Measurements from ENCODE around the gene DUSP28. TPM values are rescaled to one million over a fixed set of nuclear protein-coding genes. Genes with fewer than 3 reads are reported as not detected.

The DUSP28 gene
- total RNA-seq, 1 donor from 2014 or later: 6.1 TPM

DNA sequence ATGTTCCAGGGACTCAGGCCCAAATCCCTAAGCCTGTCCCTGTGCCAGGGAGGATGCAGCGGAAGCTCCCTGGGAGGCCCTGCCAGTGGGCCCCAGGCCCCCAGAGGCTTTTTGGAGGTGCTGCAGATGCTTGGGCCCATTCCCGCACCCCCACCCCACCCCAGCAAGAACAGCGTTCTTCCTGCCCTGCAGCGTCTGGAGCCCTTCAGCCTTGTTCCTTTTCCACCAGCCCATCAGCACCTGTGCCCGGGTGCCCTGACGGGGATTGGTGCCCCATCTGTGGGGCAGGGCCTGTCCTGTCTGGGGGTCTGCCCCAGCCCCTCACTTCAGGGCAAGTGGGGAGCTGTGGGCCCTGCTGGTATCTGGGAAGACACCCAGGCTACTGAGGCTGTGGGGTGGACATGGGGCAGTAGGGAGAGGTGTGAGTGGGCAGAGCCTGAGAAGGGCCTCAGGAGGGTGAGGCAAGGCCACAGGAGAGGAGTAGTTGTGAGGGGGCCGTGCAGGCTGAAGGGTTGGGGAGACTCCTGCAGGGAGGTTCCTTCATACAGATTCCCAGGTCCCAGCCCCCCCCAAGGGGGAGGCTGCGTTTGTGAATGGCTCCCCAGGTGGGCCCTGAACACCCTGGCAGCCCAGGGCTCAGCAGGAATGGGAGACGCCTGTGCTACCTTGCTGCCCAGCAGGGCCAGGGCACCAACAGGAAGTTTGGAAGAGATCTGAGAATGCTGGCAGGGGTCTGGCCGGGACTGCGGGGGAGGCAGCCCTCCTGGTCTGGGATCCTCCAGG is 10.6 kb downstream of the DUSP28 start:
- Mint-ChIP-seq H3K9me3 (no peaks in the 10 kb centered on the region), H3K4me1 (peaks cover 16% of the 10 kb centered on the region), H3K27ac (ENCODE audit: unreplicated experiment) (no peak overlapping the region), H3K4me3 (peak overlapping the region; percentile 58), H3K27me3 (ENCODE audit: low read depth) (peaks cover 8% of the 10 kb centered on the region), H3K36me3 (ENCODE audit: low read depth) (no peaks in the 10 kb centered on the region)
- TF ChIP-seq, protein P1, sequence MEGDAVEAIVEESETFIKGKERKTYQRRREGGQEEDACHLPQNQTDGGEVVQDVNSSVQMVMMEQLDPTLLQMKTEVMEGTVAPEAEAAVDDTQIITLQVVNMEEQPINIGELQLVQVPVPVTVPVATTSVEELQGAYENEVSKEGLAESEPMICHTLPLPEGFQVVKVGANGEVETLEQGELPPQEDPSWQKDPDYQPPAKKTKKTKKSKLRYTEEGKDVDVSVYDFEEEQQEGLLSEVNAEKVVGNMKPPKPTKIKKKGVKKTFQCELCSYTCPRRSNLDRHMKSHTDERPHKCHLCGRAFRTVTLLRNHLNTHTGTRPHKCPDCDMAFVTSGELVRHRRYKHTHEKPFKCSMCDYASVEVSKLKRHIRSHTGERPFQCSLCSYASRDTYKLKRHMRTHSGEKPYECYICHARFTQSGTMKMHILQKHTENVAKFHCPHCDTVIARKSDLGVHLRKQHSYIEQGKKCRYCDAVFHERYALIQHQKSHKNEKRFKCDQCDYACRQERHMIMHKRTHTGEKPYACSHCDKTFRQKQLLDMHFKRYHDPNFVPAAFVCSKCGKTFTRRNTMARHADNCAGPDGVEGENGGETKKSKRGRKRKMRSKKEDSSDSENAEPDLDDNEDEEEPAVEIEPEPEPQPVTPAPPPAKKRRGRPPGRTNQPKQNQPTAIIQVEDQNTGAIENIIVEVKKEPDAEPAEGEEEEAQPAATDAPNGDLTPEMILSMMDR (conservative IDR thresholded peaks at IDR 0.05): no peak
- DNase-seq (ENCODE audit: low read depth, low spot score): no peak

DNA sequence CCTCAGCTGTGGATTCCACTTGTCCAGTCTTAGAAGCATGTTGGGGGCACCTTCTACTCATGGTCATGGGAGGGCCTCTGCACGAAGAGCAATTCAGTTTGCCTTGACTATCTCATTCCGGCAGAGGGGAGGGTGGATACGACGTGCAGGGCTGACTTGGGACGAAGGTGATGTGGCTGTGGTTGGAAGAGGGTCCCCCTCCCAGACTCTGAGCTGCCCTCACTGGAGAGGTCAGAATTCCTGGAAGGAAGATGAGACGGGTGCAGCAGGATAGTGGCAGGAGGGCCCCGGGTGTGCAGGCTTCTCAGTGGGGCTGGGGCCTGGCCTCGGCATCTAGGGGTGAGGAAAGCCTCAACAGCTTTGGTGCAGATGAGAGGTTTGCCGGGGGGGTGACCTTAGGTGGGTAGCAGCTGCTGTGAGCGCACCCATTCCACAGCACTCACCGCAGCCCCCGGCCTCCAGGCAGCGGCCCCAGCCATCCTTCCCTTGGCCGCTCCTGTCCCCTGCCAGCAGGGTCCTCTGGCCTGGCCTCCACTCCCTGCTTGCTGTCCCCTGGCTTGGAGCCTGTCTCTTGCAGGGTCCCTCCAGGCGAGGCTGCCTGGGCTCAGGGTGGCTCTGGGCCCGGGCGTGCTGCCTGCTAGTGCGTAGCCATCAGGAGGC is 11.3 kb downstream of the DUSP28 start:
- H3K9me3 Mint-ChIP-seq: no peaks in the 10 kb centered on the region

DNA sequence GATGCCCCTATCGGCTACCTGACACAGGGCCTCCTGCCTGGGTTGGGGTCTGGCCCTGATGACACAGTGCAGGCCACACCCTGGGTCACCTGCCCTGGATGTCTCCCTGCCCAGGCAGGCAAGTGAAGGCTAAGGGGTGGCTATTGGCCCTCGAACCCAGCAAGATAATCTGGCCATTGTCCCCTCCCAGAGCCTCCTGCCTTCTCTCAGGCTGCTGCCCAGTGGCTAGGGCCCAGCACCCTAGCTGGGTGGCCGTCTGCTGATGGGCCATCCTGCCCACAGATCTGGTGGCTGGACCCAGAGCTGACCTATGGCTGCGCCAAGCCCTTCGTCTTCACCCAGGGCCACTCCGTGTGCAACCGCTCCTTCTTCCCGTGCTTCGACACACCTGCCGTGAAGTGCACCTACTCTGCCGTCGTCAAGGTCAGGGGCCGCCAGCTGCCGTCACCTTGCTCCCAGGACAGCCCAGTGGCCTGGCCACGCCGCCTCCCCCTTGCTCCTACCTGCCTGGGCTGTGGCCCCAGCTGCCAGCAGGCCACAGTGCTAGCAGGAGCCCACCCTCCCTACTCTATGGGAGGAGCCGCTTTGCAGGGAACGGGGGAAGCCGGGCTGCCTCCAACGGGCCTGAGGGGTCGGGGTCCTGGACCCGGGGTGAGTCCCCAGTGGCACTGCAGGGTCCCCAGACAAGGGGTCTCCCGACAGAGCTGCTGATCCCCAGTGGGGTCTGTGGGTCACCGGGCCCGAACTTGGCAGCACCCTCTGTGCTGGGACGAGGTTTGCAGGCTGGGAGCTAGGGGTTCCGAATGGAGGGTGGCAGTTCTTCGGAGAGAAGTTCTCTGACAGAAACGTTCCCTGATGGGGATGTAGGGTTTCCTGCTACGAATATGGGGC is 12.2 kb downstream of the DUSP28 start:
- TF ChIP-seq, protein P1 (conservative IDR thresholded peaks at IDR 0.05): no peak
- Mint-ChIP-seq H3K9me3 (no peaks in the 10 kb centered on the region), H3K4me3 (peak overlapping the region; percentile 15), H3K36me3 (ENCODE audit: low read depth) (no peaks in the 10 kb centered on the region), H3K27ac (ENCODE audit: unreplicated experiment) (no peak overlapping the region), H3K27me3 (ENCODE audit: low read depth) (peaks cover 4% of the 10 kb centered on the region), H3K4me1 (peaks cover 12% of the 10 kb centered on the region)
- no peak for DNase-seq (ENCODE audit: low read depth, low spot score)

More for the DNA sequence above, 11.3 kb downstream of the DUSP28 start:
- DNase-seq (ENCODE audit: low read depth, low spot score): no peak
- Mint-ChIP-seq H3K27ac (ENCODE audit: unreplicated experiment) (no peak overlapping the region), H3K36me3 (ENCODE audit: low read depth) (no peaks in the 10 kb centered on the region), H3K4me3 (peak overlapping the region; percentile 58), H3K4me1 (peaks cover 16% of the 10 kb centered on the region), H3K27me3 (ENCODE audit: low read depth) (peaks cover 8% of the 10 kb centered on the region)
- TF ChIP-seq, protein P1 (conservative IDR thresholded peaks at IDR 0.05): no peak

DNA sequence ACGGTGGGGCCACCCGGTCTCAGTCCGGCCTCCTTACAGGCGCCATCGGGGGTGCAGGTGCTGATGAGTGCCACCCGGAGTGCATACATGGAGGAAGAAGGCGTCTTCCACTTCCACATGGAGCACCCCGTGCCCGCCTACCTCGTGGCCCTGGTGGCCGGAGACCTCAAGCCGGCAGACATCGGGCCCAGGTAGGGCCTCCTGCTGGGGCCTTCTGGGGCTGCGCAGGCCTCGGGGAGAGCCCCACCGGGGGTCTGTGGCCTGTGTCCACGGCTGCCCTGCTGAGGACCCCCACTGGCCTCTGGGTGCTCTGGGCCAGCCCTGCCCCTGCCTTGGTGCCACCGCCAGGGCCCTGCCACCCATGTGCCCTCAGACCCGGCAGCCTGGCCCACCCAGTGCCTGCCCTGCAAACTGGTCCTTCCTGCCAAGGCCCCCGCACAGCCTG is 12.9 kb downstream of the DUSP28 start:
- H3K4me1 Mint-ChIP-seq: peaks cover 7% of the 10 kb centered on the region
- no peaks in the 10 kb centered on the region for H3K27me3 Mint-ChIP-seq (ENCODE audit: low read depth)
- H3K9me3 Mint-ChIP-seq: no peaks in the 10 kb centered on the region
- H3K36me3 Mint-ChIP-seq (ENCODE audit: low read depth): no peaks in the 10 kb centered on the region
- H3K4me3 Mint-ChIP-seq: no peak overlapping the region
- H3K27ac Mint-ChIP-seq (ENCODE audit: unreplicated experiment): no peak overlapping the region
- TF ChIP-seq, protein P1 (conservative IDR thresholded peaks at IDR 0.05): no peak
- DNase-seq (ENCODE audit: low read depth, low spot score): no peak

Measured in neural crest cell (in vitro differentiated cells).